Endodermal cell (in vitro differentiated cells): ENCODE measurements around the gene OR6B3. TPM values are rescaled to one million over a fixed set of nuclear protein-coding genes. Genes with fewer than 3 reads are reported as not detected.

ENCODE experiments used
- DNase-seq: peaks from one replicate; pipeline ENCODE4 v3.0.0-alpha.2; 2017
- H3K27ac ChIP-seq: 2 replicates; pipeline ENCODE4 v1.5.1; 2013; ENCODE audit warnings: mild to moderate bottlenecking, low read depth, low read length, moderate library complexity
- H3K27me3 ChIP-seq: 2 replicates; pipeline ENCODE4 v1.6.1; 2013; ENCODE audit warnings: mild to moderate bottlenecking, low read length, moderate library complexity; ENCODE audit not compliant: insufficient read depth, control insufficient read depth, poor library complexity, severe bottlenecking
- H3K36me3 ChIP-seq: 2 replicates; pipeline ENCODE4 v1.7.0; 2013; ENCODE audit warnings: mild to moderate bottlenecking, low read length, moderate library complexity; ENCODE audit not compliant: control insufficient read depth, insufficient read depth
- H3K4me1 ChIP-seq: one replicate; pipeline ENCODE4 v1.7.0; 2013; ENCODE audit warnings: low read length; ENCODE audit not compliant: control insufficient read depth, insufficient read depth
- H3K4me3 ChIP-seq: 2 replicates; pipeline ENCODE4 v1.5.1; 2013; ENCODE audit warnings: mild to moderate bottlenecking, low read length, moderate library complexity
- H3K9ac ChIP-seq: 2 replicates; pipeline ENCODE4 v1.6.1; 2013; ENCODE audit warnings: mild to moderate bottlenecking, low read length, moderate library complexity; ENCODE audit not compliant: poor library complexity, severe bottlenecking; ENCODE audit errors: extremely low read depth
- H3K9me3 ChIP-seq: 2 replicates; pipeline ENCODE4 v1.6.1; 2013; ENCODE audit warnings: mild to moderate bottlenecking, low read length, moderate library complexity; ENCODE audit not compliant: control insufficient read depth
- H3K27ac Mint-ChIP-seq: 2 replicates; pipeline ENCODE4 v1.8.0; 2020; ENCODE audit warnings: mixed read lengths
- H3K27me3 Mint-ChIP-seq: 2 replicates; pipeline ENCODE4 v1.8.0; 2021; ENCODE audit warnings: mild to moderate bottlenecking, mixed read lengths; ENCODE audit not compliant: insufficient read depth
- H3K36me3 Mint-ChIP-seq: 2 replicates; pipeline ENCODE4 v1.8.0; 2020; ENCODE audit warnings: low read depth, mixed read lengths
- H3K4me1 Mint-ChIP-seq: 2 replicates; pipeline ENCODE4 v1.8.0; 2020; ENCODE audit warnings: mixed read lengths
- H3K4me3 Mint-ChIP-seq: 2 replicates; pipeline ENCODE4 v1.8.0; 2020; ENCODE audit warnings: mild to moderate bottlenecking, moderate library complexity, mixed read lengths
- H3K9me3 Mint-ChIP-seq: 2 replicates; pipeline ENCODE4 v1.8.0; 2020; ENCODE audit warnings: mild to moderate bottlenecking, mixed read lengths
- WGBS, 2 experiments: methylation state at CpG; one replicate each; pipeline versions ENCODE4 v1.1.5 to v1.1.7; 2013; ENCODE audit warnings: missing lambda C conversion rate in 2 of 2, mixed read lengths in 1 of 2; ENCODE audit not compliant: insufficient coverage in 1 of 2, insufficient read length in 1 of 2; 5-methylcytosine and 5-hydroxymethylcytosine counted together
- total RNA-seq, 2 donors: library from RNA; stranded (reverse); fragmentation: NEBNext Ultra II Directional in 1 of 2; extraction: Animal tissue kit (Norgen Biotek cat#: 25700) in 1 of 2; gene quantifications; 2 replicates in 1 of 2; 3 replicates in 1 of 2; pipeline ENCODE4 v1.2.1, GENCODE V29; 2021
- TF ChIP-seq, protein P1 (sequence below): fragments of 200-600 bp; sonication (generic); conservative IDR thresholded peaks from 2 replicates; pipeline ENCODE4 v1.5.0; 2021; ENCODE audit warnings: antibody characterized with exemption, mild to moderate bottlenecking

Gene OR6B3
- total RNA-seq, 2 donors from 2014 or later = not detected

- DNase-seq = no peak
- Histone ChIP-seq H3K9me3 (peaks cover 34% of the 10 kb centered on the region), H3K4me3 (peak overlapping the region; percentile 41), H3K27ac (no peak overlapping the region), H3K36me3 (no peaks in the 10 kb centered on the region), H3K4me1 (no peaks in the 10 kb centered on the region), H3K27me3 (no peaks in the 10 kb centered on the region), H3K9ac (no peak overlapping the region)
- no peaks in the 10 kb centered on the region for H3K36me3 Mint-ChIP-seq
- H3K9me3 Mint-ChIP-seq = peaks cover 49% of the 10 kb centered on the region
- H3K4me1 Mint-ChIP-seq = no peaks in the 10 kb centered on the region
- TF ChIP-seq, protein P1, sequence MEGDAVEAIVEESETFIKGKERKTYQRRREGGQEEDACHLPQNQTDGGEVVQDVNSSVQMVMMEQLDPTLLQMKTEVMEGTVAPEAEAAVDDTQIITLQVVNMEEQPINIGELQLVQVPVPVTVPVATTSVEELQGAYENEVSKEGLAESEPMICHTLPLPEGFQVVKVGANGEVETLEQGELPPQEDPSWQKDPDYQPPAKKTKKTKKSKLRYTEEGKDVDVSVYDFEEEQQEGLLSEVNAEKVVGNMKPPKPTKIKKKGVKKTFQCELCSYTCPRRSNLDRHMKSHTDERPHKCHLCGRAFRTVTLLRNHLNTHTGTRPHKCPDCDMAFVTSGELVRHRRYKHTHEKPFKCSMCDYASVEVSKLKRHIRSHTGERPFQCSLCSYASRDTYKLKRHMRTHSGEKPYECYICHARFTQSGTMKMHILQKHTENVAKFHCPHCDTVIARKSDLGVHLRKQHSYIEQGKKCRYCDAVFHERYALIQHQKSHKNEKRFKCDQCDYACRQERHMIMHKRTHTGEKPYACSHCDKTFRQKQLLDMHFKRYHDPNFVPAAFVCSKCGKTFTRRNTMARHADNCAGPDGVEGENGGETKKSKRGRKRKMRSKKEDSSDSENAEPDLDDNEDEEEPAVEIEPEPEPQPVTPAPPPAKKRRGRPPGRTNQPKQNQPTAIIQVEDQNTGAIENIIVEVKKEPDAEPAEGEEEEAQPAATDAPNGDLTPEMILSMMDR = no peak
- H3K27me3 Mint-ChIP-seq = peaks cover 2% of the 10 kb centered on the region
- H3K4me3 Mint-ChIP-seq = no peak overlapping the region
- no peak overlapping the region for H3K27ac Mint-ChIP-seq
Observed at GRCh38 chr2:240077442-240077841, 24.1 kb upstream of the OR6B3 start.

GRCh38 chr2:240074545-240074944 is 21.2 kb upstream of the OR6B3 start:
- Histone ChIP-seq H3K9me3 (peaks cover 26% of the 10 kb centered on the region), H3K4me3 (no peak overlapping the region), H3K36me3 (no peaks in the 10 kb centered on the region), H3K9ac (no peak overlapping the region), H3K4me1 (no peaks in the 10 kb centered on the region), H3K27me3 (no peaks in the 10 kb centered on the region), H3K27ac (no peak overlapping the region)
- Mint-ChIP-seq H3K4me1 (no peaks in the 10 kb centered on the region), H3K9me3 (peaks cover 39% of the 10 kb centered on the region), H3K36me3 (no peaks in the 10 kb centered on the region), H3K27me3 (no peaks in the 10 kb centered on the region), H3K4me3 (no peak overlapping the region), H3K27ac (no peak overlapping the region)
- no peak for DNase-seq
- 70 to 76% methylated on average over 4 to 5 of the region's 5 CpGs for WGBS, 2 experiments
- TF ChIP-seq, protein P1 = no peak

- 88% methylated on average over 3 of the region's 3 CpGs; no CpG with 5 or more reads in 1 of the 2 experiments for WGBS, 2 experiments
- Histone ChIP-seq H3K36me3 (no peaks in the 10 kb centered on the region), H3K9me3 (peaks cover 21% of the 10 kb centered on the region), H3K4me3 (no peak overlapping the region), H3K9ac (no peak overlapping the region), H3K4me1 (no peaks in the 10 kb centered on the region), H3K27ac (no peak overlapping the region), H3K27me3 (no peaks in the 10 kb centered on the region)
- DNase-seq = no peak
- H3K9me3 Mint-ChIP-seq = peaks cover 14% of the 10 kb centered on the region
- no peak overlapping the region for H3K27ac Mint-ChIP-seq
- TF ChIP-seq, protein P1 = no peak
- H3K4me1 Mint-ChIP-seq = no peaks in the 10 kb centered on the region
- no peaks in the 10 kb centered on the region for H3K36me3 Mint-ChIP-seq
- H3K27me3 Mint-ChIP-seq = no peaks in the 10 kb centered on the region
- no peak overlapping the region for H3K4me3 Mint-ChIP-seq
Observed at GRCh38 chr2:240070907-240071306, 17.6 kb upstream of the OR6B3 start.
